Upper lobe of right lung (tissue), 1 donor: Measurements from ENCODE around the gene RHOJ. TPM values are rescaled to one million over a fixed set of nuclear protein-coding genes. Genes with fewer than 3 reads are reported as not detected.

Source experiments
- ATAC-seq: fragments of 200-7000 bp; cut with Tn5 transposase; one replicate; pipeline ENCODE4 v1.9.1; 2020; ENCODE audit warnings: mild to moderate bottlenecking, moderate library complexity
- DNase-seq: peaks from one replicate; pipeline ENCODE4 v3.0.0-alpha.2; 2020
- H3K27ac ChIP-seq: fragments of 200-600 bp; one replicate; pipeline ENCODE4 v1.8.0; 2022
- H3K27me3 ChIP-seq: fragments of 200-600 bp; one replicate; pipeline ENCODE4 v1.8.0; 2022; ENCODE audit warnings: mild to moderate bottlenecking
- H3K36me3 ChIP-seq: fragments of 200-600 bp; one replicate; pipeline ENCODE4 v1.8.0; 2022
- H3K4me1 ChIP-seq: fragments of 200-600 bp; one replicate; pipeline ENCODE4 v1.8.0; 2022
- H3K4me3 ChIP-seq: fragments of 200-600 bp; one replicate; pipeline ENCODE4 v1.8.0; 2022; ENCODE audit warnings: mild to moderate bottlenecking
- H3K9me3 ChIP-seq: fragments of 200-600 bp; one replicate; pipeline ENCODE4 v1.8.0; 2022
- intact Hi-C: fragments of 100-400 bp; cut with DNase I; formaldehyde crosslinking; loops from one replicate; pipeline ENCODE4 v1.11.0; 2022
- total RNA-seq: library from RNA; stranded (reverse); fragmentation: NEBNext Ultra II Directional; extraction: Animal tissue kit (Norgen Biotek cat#: 25700); gene quantifications from one replicate; pipeline ENCODE4 v1.2.1, GENCODE V29; 2021
- TF ChIP-seq, protein P1 (sequence below): fragments of 200-600 bp; IDR thresholded peaks from one replicate; pipeline ENCODE4 v1.8.0; 2022; ENCODE audit warnings: antibody characterized with exemption
- donor health status: DM: no; HTN: yes; CAD: no; lungs with severe emphysema.

The RHOJ gene
- total RNA-seq, 1 donor from 2014 or later, result 38.6 TPM

- H3K36me3 ChIP-seq, result no peaks in the 10 kb centered on the region
These were observed 91.0 kb downstream of the RHOJ start for GRCh38 chr14:63295231-63295685.

GRCh38 chr14:63296060-63296563 is 91.9 kb downstream of the RHOJ start:
- H3K9me3 ChIP-seq, result no peaks in the 10 kb centered on the region
- ATAC-seq, result no peak
- no peak overlapping the region for H3K4me3 ChIP-seq
- TF ChIP-seq, protein P1, sequence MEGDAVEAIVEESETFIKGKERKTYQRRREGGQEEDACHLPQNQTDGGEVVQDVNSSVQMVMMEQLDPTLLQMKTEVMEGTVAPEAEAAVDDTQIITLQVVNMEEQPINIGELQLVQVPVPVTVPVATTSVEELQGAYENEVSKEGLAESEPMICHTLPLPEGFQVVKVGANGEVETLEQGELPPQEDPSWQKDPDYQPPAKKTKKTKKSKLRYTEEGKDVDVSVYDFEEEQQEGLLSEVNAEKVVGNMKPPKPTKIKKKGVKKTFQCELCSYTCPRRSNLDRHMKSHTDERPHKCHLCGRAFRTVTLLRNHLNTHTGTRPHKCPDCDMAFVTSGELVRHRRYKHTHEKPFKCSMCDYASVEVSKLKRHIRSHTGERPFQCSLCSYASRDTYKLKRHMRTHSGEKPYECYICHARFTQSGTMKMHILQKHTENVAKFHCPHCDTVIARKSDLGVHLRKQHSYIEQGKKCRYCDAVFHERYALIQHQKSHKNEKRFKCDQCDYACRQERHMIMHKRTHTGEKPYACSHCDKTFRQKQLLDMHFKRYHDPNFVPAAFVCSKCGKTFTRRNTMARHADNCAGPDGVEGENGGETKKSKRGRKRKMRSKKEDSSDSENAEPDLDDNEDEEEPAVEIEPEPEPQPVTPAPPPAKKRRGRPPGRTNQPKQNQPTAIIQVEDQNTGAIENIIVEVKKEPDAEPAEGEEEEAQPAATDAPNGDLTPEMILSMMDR, result no peak
- H3K36me3 ChIP-seq, result no peaks in the 10 kb centered on the region
- H3K27me3 ChIP-seq, result no peaks in the 10 kb centered on the region
- intact Hi-C loops, result no loop called here
- DNase-seq, result no peak
- H3K4me1 ChIP-seq, result no peaks in the 10 kb centered on the region
- peak overlapping the region; percentile 65 for H3K27ac ChIP-seq

More at GRCh38 chr14:63295231-63295685, 91.0 kb downstream of the RHOJ start:
- peak overlapping the region; percentile 65 for H3K27ac ChIP-seq
- ATAC-seq, result peak; percentile 38
- no peaks in the 10 kb centered on the region for H3K4me1 ChIP-seq
- H3K9me3 ChIP-seq, result no peaks in the 10 kb centered on the region
- TF ChIP-seq, protein P1, result no peak
- no peaks in the 10 kb centered on the region for H3K27me3 ChIP-seq
- no peak for DNase-seq
- intact Hi-C loops, result no loop called here
- H3K4me3 ChIP-seq, result no peak overlapping the region

- no peaks in the 10 kb centered on the region for H3K9me3 ChIP-seq
- no peaks in the 10 kb centered on the region for H3K36me3 ChIP-seq
- intact Hi-C loops, result no loop called here
- TF ChIP-seq, protein P1, result no peak
- DNase-seq, result no peak
- ATAC-seq, result no peak
- H3K27ac ChIP-seq, result no peak overlapping the region
- no peaks in the 10 kb centered on the region for H3K4me1 ChIP-seq
- H3K27me3 ChIP-seq, result no peaks in the 10 kb centered on the region
- H3K4me3 ChIP-seq, result no peak overlapping the region
These were observed 93.3 kb downstream of the RHOJ start for GRCh38 chr14:63297372-63298063.

DNA sequence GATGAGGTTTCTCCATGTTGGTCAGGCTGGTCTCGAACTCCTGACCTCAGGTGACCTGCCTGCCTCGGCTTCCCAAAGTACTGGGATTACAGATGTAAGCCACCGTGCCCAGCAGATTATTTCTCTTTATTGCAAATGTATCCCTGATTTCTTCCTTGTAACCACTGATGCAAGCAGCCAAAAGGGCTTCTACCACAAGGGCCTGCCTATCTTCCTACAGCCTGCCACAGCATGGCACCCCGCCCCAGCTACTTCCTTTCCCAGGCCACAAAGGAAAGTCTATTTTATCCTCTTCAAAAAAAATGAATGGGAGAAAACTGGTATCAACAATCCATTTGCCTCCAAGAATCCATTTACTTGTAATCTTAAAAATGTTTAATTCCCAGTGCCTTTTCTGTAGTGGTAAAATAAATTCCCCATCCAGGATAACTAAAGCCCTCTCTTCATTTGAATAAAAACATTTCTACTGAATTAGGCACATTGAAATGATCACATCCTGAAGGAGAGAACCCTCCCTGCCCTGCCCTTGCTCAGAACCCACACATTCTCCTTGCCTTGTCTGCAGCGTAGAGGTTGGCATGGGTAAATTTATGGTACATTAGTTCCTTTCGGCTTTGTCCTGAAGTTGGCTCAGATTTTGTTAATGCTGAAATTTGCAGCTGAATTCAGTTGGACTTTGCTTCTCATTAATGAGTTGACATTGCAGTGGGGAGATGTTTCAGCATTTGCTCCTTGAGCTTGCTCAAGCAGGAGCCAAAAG is 95.3 kb downstream of the RHOJ start:
- Histone ChIP-seq H3K4me3 (no peak overlapping the region), H3K27me3 (no peaks in the 10 kb centered on the region), H3K9me3 (no peaks in the 10 kb centered on the region), H3K4me1 (no peaks in the 10 kb centered on the region), H3K36me3 (no peaks in the 10 kb centered on the region), H3K27ac (no peak overlapping the region)
- ATAC-seq, result no peak
- TF ChIP-seq, protein P1, result no peak
- no peak for DNase-seq
- intact Hi-C loops, result no loop called here

- no peak for DNase-seq
- TF ChIP-seq, protein P1, result no peak
- Histone ChIP-seq H3K4me1 (no peaks in the 10 kb centered on the region), H3K27me3 (no peaks in the 10 kb centered on the region), H3K36me3 (no peaks in the 10 kb centered on the region), H3K27ac (no peak overlapping the region), H3K9me3 (no peaks in the 10 kb centered on the region), H3K4me3 (no peak overlapping the region)
- ATAC-seq, result no peak
- intact Hi-C loops, result no loop called here
These were observed 96.6 kb downstream of the RHOJ start for GRCh38 chr14:63300854-63301253.
